Keratinocyte (primary cell): ENCODE measurements around the gene SLC25A52.

Source experiments
- CTCF ChIP-seq, 3 experiments: IDR thresholded peaks in 1 of 3; conservative IDR thresholded peaks in 1 of 3; optimal IDR thresholded peaks in 1 of 3; 2 replicates in 2 of 3; 3 replicates in 1 of 3; pipeline versions ENCODE3 to v1.5.1; 2011; ENCODE audit warnings: low read length in 3 of 3, mild to moderate bottlenecking in 3 of 3, moderate library complexity in 2 of 3, control low read depth in 1 of 3, inconsistent platforms in 1 of 3; ENCODE audit not compliant: insufficient read depth in 2 of 3; ENCODE audit errors: extremely low read depth in 1 of 3
- EZH2 ChIP-seq: IDR thresholded peaks from one replicate; pipeline ENCODE4 v1.6.1; 2012; ENCODE audit warnings: inconsistent platforms, mild to moderate bottlenecking, low read length, moderate library complexity

DNA sequence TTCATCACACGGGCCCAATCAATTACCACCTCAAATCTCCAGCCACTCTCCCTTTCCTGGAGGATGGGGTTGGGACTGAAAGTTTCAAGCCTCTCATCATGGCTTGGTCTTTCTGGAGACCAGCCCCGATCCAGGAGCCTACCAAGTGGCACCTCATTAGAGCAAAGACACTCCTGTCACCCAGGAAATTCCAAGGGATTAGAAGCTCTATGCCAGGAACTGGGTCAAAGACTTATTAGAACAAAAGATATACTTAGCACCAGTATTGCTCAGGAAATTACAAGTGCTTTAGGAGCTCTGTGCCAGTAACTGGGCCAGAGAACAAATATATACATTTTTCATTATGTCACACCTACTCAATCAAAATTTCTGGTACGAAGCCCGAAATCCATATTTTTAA, 14.3 kb downstream of the SLC25A52 start:
- TF ChIP-seq CTCF (optimal IDR thresholded peaks at IDR 0.05 in 1 of 3, IDR thresholded peaks at IDR 0.05 in 1 of 3, conservative IDR thresholded peaks at IDR 0.05 in 1 of 3; ENCODE audit: extremely low read depth in 1 of 3, insufficient read depth in 2 of 3, low read length in 3 of 3) (no peak), EZH2 (no peak)
